ENCODE results near the gene CD37. TPM values are rescaled to one million over a fixed set of nuclear protein-coding genes. Genes with fewer than 3 reads are reported as not detected.

Gene CD37
- total and polyA plus RNA-seq, 3 donors from 2014 or later: 12.6 to 23.2 (median 16.2) TPM

DNA sequence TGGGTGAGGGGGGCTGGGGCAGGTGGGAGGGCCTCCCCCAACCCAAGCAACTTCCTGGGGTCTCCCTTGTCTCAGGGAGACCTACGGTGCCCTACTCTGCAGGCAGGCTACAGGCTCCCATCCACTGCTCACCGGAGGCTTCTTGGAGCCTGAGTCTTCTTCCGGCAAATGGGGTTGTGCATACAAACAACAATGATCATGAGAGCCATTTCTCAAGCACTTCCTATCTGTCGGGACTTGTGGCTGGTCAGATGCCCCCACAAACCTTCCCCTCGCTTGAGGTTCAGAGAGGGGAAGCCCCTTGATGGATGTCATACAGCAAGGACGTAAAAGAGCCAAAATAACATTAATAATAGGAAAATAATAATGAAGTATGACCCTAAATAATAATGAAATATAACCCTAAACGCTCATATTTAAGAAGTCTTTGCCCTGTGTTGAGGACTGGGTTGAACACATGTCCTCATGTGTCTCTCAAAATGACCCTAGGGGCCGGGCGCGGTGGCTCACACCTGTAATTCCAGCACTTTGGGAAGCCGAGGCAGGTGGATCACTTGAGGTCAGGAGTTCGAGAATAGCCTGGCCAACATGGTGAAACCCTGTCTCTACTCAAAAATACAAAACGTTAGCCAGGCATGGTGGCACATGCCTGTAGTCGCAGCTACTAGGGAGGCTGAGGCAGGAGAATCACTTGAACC is 727 bp downstream of the CD37 start:
- H3K27me3 ChIP-seq: no peaks in the 10 kb centered on the region
- no peak for DNase-seq
- TF ChIP-seq, protein P1, sequence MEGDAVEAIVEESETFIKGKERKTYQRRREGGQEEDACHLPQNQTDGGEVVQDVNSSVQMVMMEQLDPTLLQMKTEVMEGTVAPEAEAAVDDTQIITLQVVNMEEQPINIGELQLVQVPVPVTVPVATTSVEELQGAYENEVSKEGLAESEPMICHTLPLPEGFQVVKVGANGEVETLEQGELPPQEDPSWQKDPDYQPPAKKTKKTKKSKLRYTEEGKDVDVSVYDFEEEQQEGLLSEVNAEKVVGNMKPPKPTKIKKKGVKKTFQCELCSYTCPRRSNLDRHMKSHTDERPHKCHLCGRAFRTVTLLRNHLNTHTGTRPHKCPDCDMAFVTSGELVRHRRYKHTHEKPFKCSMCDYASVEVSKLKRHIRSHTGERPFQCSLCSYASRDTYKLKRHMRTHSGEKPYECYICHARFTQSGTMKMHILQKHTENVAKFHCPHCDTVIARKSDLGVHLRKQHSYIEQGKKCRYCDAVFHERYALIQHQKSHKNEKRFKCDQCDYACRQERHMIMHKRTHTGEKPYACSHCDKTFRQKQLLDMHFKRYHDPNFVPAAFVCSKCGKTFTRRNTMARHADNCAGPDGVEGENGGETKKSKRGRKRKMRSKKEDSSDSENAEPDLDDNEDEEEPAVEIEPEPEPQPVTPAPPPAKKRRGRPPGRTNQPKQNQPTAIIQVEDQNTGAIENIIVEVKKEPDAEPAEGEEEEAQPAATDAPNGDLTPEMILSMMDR (IDR thresholded peaks at IDR 0.05): no peak
- no peak for TF ChIP-seq POLR2A (IDR thresholded peaks at IDR 0.05)
- intact Hi-C loops (cut with DNase I; ENCODE audit: low total_unique reads): no loop called here
- no peak overlapping the region for H3K4me3 ChIP-seq
- peaks cover 8% of the 10 kb centered on the region for H3K4me1 ChIP-seq
- H3K27ac ChIP-seq: no peak overlapping the region
- H3K9me3 ChIP-seq: no peaks in the 10 kb centered on the region
- H3K36me3 ChIP-seq (ENCODE audit: low read depth, missing control alignments): no peaks in the 10 kb centered on the region
- 88 to 91% methylated on average over 14 of the region's 14 CpGs for WGBS, 2 donors

DNA sequence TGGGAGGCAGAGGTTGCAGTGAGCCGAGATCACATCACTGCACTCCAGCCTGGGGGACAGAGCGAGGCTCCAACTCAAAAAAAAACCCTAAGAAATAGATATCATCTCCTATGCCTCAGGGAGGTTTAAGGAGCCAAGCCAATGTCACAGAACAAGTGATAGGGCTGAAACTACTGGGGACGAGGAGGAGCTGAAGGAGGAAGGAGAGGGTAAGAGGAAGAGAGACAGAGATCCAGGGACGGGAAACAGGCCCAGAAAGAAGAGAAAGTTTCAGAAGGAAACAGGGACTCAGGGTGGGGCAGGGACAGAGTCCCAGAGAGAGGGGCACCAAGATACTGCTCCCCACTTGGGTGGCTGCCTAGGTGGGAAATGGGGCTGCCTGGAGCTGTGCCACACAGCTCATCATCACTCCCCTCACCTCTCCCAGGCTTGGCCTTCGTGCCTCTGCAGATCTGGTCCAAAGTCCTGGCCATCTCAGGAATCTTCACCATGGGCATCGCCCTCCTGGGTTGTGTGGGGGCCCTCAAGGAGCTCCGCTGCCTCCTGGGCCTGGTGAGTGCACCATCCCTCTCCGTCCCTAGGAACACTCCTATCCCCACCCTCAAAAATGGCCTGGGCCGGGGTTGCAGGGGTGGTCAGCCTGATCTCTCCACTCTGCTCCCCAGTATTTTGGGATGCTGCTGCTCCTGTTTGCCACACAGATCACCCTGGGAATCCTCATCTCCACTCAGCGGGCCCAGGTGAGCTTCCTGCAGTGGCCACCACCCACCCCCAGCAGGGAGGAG is 1.5 kb downstream of the CD37 start:
- WGBS, 2 donors: 87 to 90% methylated on average over 10 of the region's 10 CpGs
- no peaks in the 10 kb centered on the region for H3K36me3 ChIP-seq (ENCODE audit: low read depth, missing control alignments)
- TF ChIP-seq POLR2A (IDR thresholded peaks at IDR 0.05): no peak
- TF ChIP-seq, protein P1 (IDR thresholded peaks at IDR 0.05): no peak
- no peaks in the 10 kb centered on the region for H3K27me3 ChIP-seq
- intact Hi-C loops (cut with DNase I; ENCODE audit: low total_unique reads): no loop called here
- no peak for DNase-seq
- no peaks in the 10 kb centered on the region for H3K9me3 ChIP-seq
- no peak overlapping the region for H3K4me3 ChIP-seq
- no peak overlapping the region for H3K27ac ChIP-seq
- peaks cover 8% of the 10 kb centered on the region for H3K4me1 ChIP-seq

DNA sequence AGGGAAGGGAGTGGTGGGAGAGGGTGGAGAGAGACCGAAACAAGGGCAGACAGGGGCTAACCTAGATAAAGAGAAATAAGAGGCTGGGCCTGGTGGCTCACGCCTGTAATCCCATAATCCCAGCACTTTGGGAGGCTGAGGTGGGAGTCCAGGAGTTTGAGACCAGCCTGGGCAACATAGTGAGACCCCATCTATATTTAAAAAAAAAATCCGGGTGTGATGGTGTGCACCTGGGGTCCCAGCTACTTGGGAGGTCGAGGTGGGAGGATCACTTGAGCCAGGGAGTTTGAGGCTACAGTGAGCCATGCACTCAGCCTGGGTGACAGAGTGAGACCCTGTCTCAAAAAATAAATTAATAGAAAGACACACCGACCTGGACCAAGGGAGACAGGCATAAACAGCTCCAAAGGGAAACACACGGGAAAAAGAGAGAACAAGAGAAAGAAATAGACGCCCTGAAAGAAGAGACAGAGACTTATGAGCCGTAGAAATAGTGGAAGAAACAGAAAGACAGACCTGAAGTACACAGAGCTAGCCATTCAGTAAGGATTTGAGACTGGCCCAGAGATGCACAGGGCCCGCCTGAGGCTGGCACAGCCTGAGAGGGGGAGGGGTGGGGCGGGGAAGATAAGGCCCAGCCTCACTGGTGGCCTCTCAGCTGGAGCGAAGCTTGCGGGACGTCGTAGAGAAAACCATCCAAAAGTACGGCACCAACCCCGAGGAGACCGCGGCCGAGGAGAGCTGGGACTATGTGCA is 2.2 kb downstream of the CD37 start:
- Histone ChIP-seq H3K4me1 (peaks cover 8% of the 10 kb centered on the region), H3K27ac (no peak overlapping the region), H3K27me3 (no peaks in the 10 kb centered on the region), H3K9me3 (no peaks in the 10 kb centered on the region), H3K4me3 (peak overlapping the region in 1 of 2 donors; percentile 45), H3K36me3 (ENCODE audit: low read depth, missing control alignments) (no peaks in the 10 kb centered on the region)
- 61 to 65% methylated on average over 19 of the region's 19 CpGs for WGBS, 2 donors
- DNase-seq: peak; percentile 0
- TF ChIP-seq POLR2A (IDR thresholded peaks at IDR 0.05): no peak
- TF ChIP-seq, protein P1 (IDR thresholded peaks at IDR 0.05): no peak
- intact Hi-C loops (cut with DNase I; ENCODE audit: low total_unique reads): no loop called here

DNA sequence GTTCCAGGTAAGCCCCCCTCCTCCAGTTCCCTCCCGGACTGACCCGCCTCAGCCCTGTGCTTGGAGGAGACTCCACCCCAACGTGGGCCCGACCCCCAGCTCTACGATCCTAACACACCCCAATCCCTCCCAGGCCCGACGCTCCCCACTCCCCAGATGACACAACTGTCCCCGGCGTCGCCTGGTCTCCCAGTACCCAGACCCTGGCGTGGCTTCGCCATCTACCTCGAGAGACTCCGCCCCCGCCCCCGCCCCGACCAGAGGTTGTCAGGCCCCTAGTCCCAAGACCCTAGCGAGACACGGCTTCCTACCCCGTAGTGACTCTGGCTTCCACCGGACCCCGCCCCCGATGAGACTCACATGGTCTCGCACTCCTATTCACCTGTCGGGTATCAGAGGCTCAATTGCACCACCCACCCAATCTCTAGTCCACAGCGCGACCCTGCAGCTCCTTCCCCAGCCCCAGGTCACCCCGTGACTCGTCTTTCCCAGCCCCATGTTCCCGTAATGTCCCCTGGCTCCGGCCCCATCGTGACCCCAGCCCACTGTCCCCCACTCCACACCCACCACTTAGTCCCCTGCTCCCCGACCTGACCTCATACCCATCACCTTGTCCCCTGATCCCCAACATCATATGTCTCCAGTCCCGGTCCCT is 2.9 kb downstream of the CD37 start:
- no peak for TF ChIP-seq POLR2A (IDR thresholded peaks at IDR 0.05)
- TF ChIP-seq, protein P1 (IDR thresholded peaks at IDR 0.05): no peak
- Histone ChIP-seq H3K4me1 (peaks cover 8% of the 10 kb centered on the region), H3K36me3 (ENCODE audit: low read depth, missing control alignments) (no peaks in the 10 kb centered on the region), H3K9me3 (no peaks in the 10 kb centered on the region), H3K27me3 (no peaks in the 10 kb centered on the region), H3K27ac (no peak overlapping the region), H3K4me3 (peak overlapping the region in 1 of 2 donors; percentile 45)
- DNase-seq: peak; percentile 12
- 42% methylated on average over 31 to 34 of the region's 34 CpGs for WGBS, 2 donors
- intact Hi-C loops (cut with DNase I; ENCODE audit: low total_unique reads): no loop called here
